ENCODE data around the gene ASCC3. TPM values are rescaled to one million over a fixed set of nuclear protein-coding genes. Genes with fewer than 3 reads are reported as not detected.

Gene ASCC3
- total and polyA plus RNA-seq, 2 donors (not counting 3 experiments of a cell fraction or from before 2014, with no cell fraction given): 15.7 to 57.2 TPM

- TF ChIP-seq JUN (IDR thresholded peaks at IDR 0.05; ENCODE audit: borderline replicate concordance, insufficient read depth, insufficient read length, low read depth): no peak
- TF ChIP-seq CTCF (IDR thresholded peaks at IDR 0.05; ENCODE audit: extremely low read depth in 1 of 2, insufficient read depth in 1 of 2, low read depth in 1 of 2, low read length in 2 of 2): no peak
- no peak for TF ChIP-seq GATA2 (IDR thresholded peaks at IDR 0.05; ENCODE audit: insufficient read depth, insufficient read length, low read depth, low read length)
- TF ChIP-seq EZH2 (IDR thresholded peaks at IDR 0.05; ENCODE audit: borderline replicate concordance, low read depth, low read length, severe bottlenecking): no peak
- TF ChIP-seq POLR2A (IDR thresholded peaks at IDR 0.05; ENCODE audit: low read depth, low read length): no peak
- no peaks in the 10 kb centered on the region for H3K79me2 ChIP-seq (ENCODE audit: control insufficient read depth, insufficient read depth, low read length)
- H3K9me3 ChIP-seq (replicated peaks; ENCODE audit: control insufficient read depth, insufficient read depth, low read length): no peaks in the 10 kb centered on the region
- H3K4me3 ChIP-seq (replicated peaks in 1 of 3; ENCODE audit: insufficient read depth in 1 of 3, low read depth in 1 of 3, low read length in 3 of 3): no peak overlapping the region
- POLR2A ChIA-PET: no interaction called here
- FAIRE-seq (no peak), DNase-seq (ENCODE audit: low read depth, low spot score) (no peak)
- BruUV-seq (replicated peaks): no TSS peak
- intact Hi-C loops (cut with micrococcal nuclease) (no loop called here), dilution Hi-C loops (cut with MboI; ENCODE audit: extremely low pct_ligation_motif_present, low sequenced_read_pairs) (no loop called here)
- H3K4me2 ChIP-seq (ENCODE audit: insufficient read depth, low read length): no peak overlapping the region
- no peaks in the 10 kb centered on the region for H3K27me3 ChIP-seq (ENCODE audit: control insufficient read depth in 2 of 2, insufficient read depth in 2 of 2, low read length in 2 of 2)
- H3K36me3 ChIP-seq (ENCODE audit: control insufficient read depth in 2 of 2, extremely low read depth in 1 of 2, insufficient read depth in 2 of 2, low read length in 2 of 2): no peaks in the 10 kb centered on the region
- CTCF ChIA-PET: interaction anchor here (1.4 to 1.5 kb wide), 2 partner anchors 17 to 25 kb away, joined by 5 to 7 read pairs; no protein-coding TSS in a partner anchor
- H2AFZ ChIP-seq (ENCODE audit: low read depth, low read length): no peak overlapping the region
- H3K4me1 ChIP-seq (ENCODE audit: control insufficient read depth, extremely low read depth, insufficient read depth, low read length): no peaks in the 10 kb centered on the region
- H3K9me1 ChIP-seq (replicated peaks; ENCODE audit: control insufficient read depth, extremely low read depth, insufficient read depth, low read length): no peaks in the 10 kb centered on the region
- no peaks in the 10 kb centered on the region for H4K20me1 ChIP-seq (replicated peaks; ENCODE audit: control insufficient read depth, extremely low read depth, insufficient read depth, low read length)
- H3K27ac ChIP-seq (ENCODE audit: insufficient read depth, low read depth, low read length): no peak overlapping the region
- no peak overlapping the region for H3K9ac ChIP-seq (replicated peaks; ENCODE audit: extremely low read depth, insufficient read depth, low read length)
Measured at GRCh38 chr6:100695445-100695844, 185.7 kb downstream of the ASCC3 start.
